ENCODE results near the gene ADGRV1. TPM values are rescaled to one million over a fixed set of nuclear protein-coding genes. Genes with fewer than 3 reads are reported as not detected.

ADGRV1 gene
- total and polyA plus RNA-seq, 9 of the 15 experiments (the other 6 are each of a cell fraction or from before 2014, with no cell fraction given): 21.7 to 156 (median 58.2) TPM

GRCh38 chr5:91145333-91145620 is 586.7 kb downstream of the ADGRV1 start:
- no peaks in the 10 kb centered on the region for H3K27me3 ChIP-seq (ENCODE audit: control insufficient read depth in 2 of 2, insufficient read depth in 2 of 2, low read length in 2 of 2)
- FAIRE-seq (no peak), DNase-seq (ENCODE audit: extremely low read depth in 1 of 4, low spot score in 3 of 4) (no peak), ATAC-seq (no peak)
- no peaks in the 10 kb centered on the region for H3K9me3 ChIP-seq (replicated peaks; ENCODE audit: control insufficient read depth, insufficient read depth, low read depth, low read length)
- no peaks in the 10 kb centered on the region for H4K20me1 ChIP-seq (replicated peaks; ENCODE audit: control insufficient read depth, insufficient read depth, low read length)
- BruUV-seq (replicated peaks): no TSS peak
- POLR2A ChIA-PET: no interaction called here
- in situ Hi-C loops (cut with MboI): no loop called here
- WGBS (ENCODE audit: insufficient coverage, low coverage, missing lambda C conversion rate): 41% methylated on average over 2 of the region's 2 CpGs
- no peak overlapping the region for H3K27ac ChIP-seq (ENCODE audit: extremely low read depth, low read depth, low read length)
- H3K4me2 ChIP-seq (ENCODE audit: insufficient read depth, low read length): no peak overlapping the region
- H3K4me3 ChIP-seq: no peak overlapping the region
- no peak overlapping the region for H2AFZ ChIP-seq (ENCODE audit: low read depth, low read length)
- no peaks in the 10 kb centered on the region for H3K9me1 ChIP-seq (ENCODE audit: control insufficient read depth, insufficient read depth, low read length)
- no peak for TF ChIP-seq HNRNPLL (IDR thresholded peaks at IDR 0.05; ENCODE audit: low read depth, low read length, poor library complexity, severe bottlenecking)
- CTCF ChIA-PET (ENCODE audit: low intra/inter-chr PET ratio): no interaction called here
- H3K4me1 ChIP-seq (replicated peaks in 1 of 2; ENCODE audit: control insufficient read depth in 2 of 2, insufficient read depth in 2 of 2, low read length in 2 of 2): no peaks in the 10 kb centered on the region
- no peaks in the 10 kb centered on the region for H3K79me2 ChIP-seq (ENCODE audit: control insufficient read depth, insufficient read depth, low read length)
- H3K9ac ChIP-seq (ENCODE audit: insufficient read depth in 1 of 2, low read depth in 2 of 2, low read length in 2 of 2): no peak overlapping the region
- H3K36me3 ChIP-seq (ENCODE audit: control insufficient read depth, insufficient read depth, low read length): no peaks in the 10 kb centered on the region
- intact Hi-C loops (cut with micrococcal nuclease): no loop called here

GRCh38 chr5:91146230-91146629 is 587.6 kb downstream of the ADGRV1 start:
- ChIA-PET CTCF (ENCODE audit: low intra/inter-chr PET ratio) (no interaction called here), POLR2A (interaction anchor here (0.7 to 1.1 kb wide), 2 partner anchors 9 to 11 kb away, joined by 3 to 4 read pairs; no protein-coding TSS in a partner anchor)
- Histone ChIP-seq H3K79me2 (ENCODE audit: control insufficient read depth, insufficient read depth, low read length) (no peaks in the 10 kb centered on the region), H2AFZ (ENCODE audit: low read depth, low read length) (no peak overlapping the region), H3K4me2 (ENCODE audit: insufficient read depth, low read length) (no peak overlapping the region), H3K27ac (ENCODE audit: extremely low read depth, low read depth, low read length) (no peak overlapping the region), H3K4me1 (replicated peaks in 1 of 2; ENCODE audit: control insufficient read depth in 2 of 2, insufficient read depth in 2 of 2, low read length in 2 of 2) (no peaks in the 10 kb centered on the region), H3K9me3 (replicated peaks; ENCODE audit: control insufficient read depth, insufficient read depth, low read depth, low read length) (no peaks in the 10 kb centered on the region), H3K9me1 (ENCODE audit: control insufficient read depth, insufficient read depth, low read length) (no peaks in the 10 kb centered on the region), H4K20me1 (replicated peaks; ENCODE audit: control insufficient read depth, insufficient read depth, low read length) (no peaks in the 10 kb centered on the region), H3K27me3 (ENCODE audit: control insufficient read depth in 2 of 2, insufficient read depth in 2 of 2, low read length in 2 of 2) (no peaks in the 10 kb centered on the region), H3K36me3 (ENCODE audit: control insufficient read depth, insufficient read depth, low read length) (no peaks in the 10 kb centered on the region), H3K4me3 (no peak overlapping the region), H3K9ac (ENCODE audit: insufficient read depth in 1 of 2, low read depth in 2 of 2, low read length in 2 of 2) (no peak overlapping the region)
- ATAC-seq (no peak), FAIRE-seq (no peak), DNase-seq (ENCODE audit: extremely low read depth in 1 of 4, low spot score in 3 of 4) (no peak)
- no TSS peak for BruUV-seq (replicated peaks)
- 81% methylated on average over 4 of the region's 4 CpGs for WGBS (ENCODE audit: insufficient coverage, low coverage, missing lambda C conversion rate)
- in situ Hi-C loops (cut with MboI) (no loop called here), intact Hi-C loops (cut with micrococcal nuclease) (no loop called here)
- no peak for TF ChIP-seq PRMT5 (CRISPR knock-in tag; IDR thresholded peaks at IDR 0.05)
- TF ChIP-seq MBD2 (IDR thresholded peaks at IDR 0.05; ENCODE audit: borderline replicate concordance, low read depth): no peak
- TF ChIP-seq ZNF507 (tag; conservative IDR thresholded peaks at IDR 0.05): no peak
- no peak for TF ChIP-seq GABPB2 (CRISPR knock-in tag; conservative IDR thresholded peaks at IDR 0.05)
- no peak for TF ChIP-seq RBM34 (IDR thresholded peaks at IDR 0.05; ENCODE audit: borderline replicate concordance, insufficient read depth, low read length)
- TF ChIP-seq STAT5A (IDR thresholded peaks at IDR 0.05; ENCODE audit: borderline replicate concordance, low read length): no peak
- TF ChIP-seq CEBPG (CRISPR knock-in tag; IDR thresholded peaks at IDR 0.05): no peak
- peak; percentile 24 to 37; a peak in 2 of 4 replicates for TF ChIP-seq CEBPG (tag; conservative IDR thresholded peaks at IDR 0.05 in 1 of 2, IDR thresholded peaks at IDR 0.05 in 1 of 2)
- TF ChIP-seq CEBPZ (IDR thresholded peaks at IDR 0.05; ENCODE audit: borderline replicate concordance, low read depth, low read length): no peak

Measured in K562 (cell line).